Muscle layer of duodenum (tissue), 2 donors: ENCODE measurements around the gene IL13.

ENCODE experiments used
- H3K27ac ChIP-seq: one replicate; pipeline ENCODE4 v1.7.0; 2013; ENCODE audit warnings: mild to moderate bottlenecking, low read length
- H3K27me3 ChIP-seq: one replicate; pipeline ENCODE4 v1.7.0; 2013; ENCODE audit warnings: low read depth, mild to moderate bottlenecking, control low read depth, low read length
- H3K36me3 ChIP-seq, 2 donors: one replicate each; pipeline ENCODE4 v1.7.0; 2013; ENCODE audit warnings: low read length in 2 of 2, control low read depth in 1 of 2, mild to moderate bottlenecking in 1 of 2; ENCODE audit not compliant: insufficient read depth in 2 of 2, control insufficient read depth in 1 of 2
- H3K4me1 ChIP-seq, 2 donors: one replicate each; pipeline ENCODE4 v1.7.0; 2013; ENCODE audit warnings: low read length in 2 of 2, mild to moderate bottlenecking in 2 of 2, control low read depth in 1 of 2, moderate library complexity in 1 of 2; ENCODE audit not compliant: insufficient read depth in 2 of 2, control insufficient read depth in 1 of 2
- H3K4me3 ChIP-seq, 2 donors: one replicate each; pipeline ENCODE4 v1.7.0; 2013; ENCODE audit warnings: low read length in 2 of 2, low read depth in 1 of 2, mild to moderate bottlenecking in 1 of 2
- H3K9me3 ChIP-seq, 2 donors: one replicate each; pipeline ENCODE4 v1.7.0; 2013; ENCODE audit warnings: low read length in 2 of 2, control low read depth in 1 of 2, mild to moderate bottlenecking in 1 of 2; ENCODE audit not compliant: control insufficient read depth in 1 of 2
- donor health status: healthy.

Gene IL13

DNA sequence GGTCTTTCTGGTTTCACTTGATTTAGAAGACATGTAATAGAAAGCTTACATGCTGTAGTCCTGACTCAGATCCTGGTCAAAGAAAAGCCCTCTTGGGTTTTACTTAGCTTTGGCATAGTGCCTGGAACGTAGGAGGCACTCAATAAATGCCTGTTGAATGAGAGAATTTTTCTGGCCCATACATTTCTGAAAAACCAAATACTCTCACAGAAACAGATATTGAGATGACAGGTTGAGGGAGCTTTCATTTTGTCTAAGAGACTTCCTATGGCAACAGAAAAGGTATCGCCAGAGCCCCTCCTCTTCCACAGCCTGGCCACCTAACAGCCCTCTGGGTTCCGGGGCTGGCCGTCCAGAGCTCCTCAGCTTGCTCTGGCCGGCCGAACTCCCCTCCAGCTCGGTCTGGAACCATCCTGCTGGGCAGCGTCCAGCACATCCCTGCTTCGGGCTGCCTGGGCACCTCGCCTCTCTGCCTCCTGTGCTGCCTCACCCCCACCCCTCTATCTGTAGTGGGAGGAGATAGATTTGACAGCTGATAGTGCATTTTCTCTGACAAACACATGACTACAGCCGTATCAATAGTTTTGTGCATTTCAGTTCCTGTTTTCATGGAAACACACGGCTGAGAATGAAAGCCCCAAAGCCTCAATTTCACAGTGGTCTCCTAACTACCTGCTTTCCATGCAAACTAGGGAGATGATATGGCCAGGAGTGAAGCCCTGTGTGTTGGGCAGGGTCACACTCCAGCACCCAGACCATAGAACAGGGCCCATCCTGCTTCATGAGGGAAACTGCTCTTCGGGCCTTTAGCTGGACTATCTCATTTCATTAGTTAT is 16.9 kb downstream of the IL13 start:
- Histone ChIP-seq H3K27me3 (no peaks in the 10 kb centered on the region), H3K36me3 (no peaks in the 10 kb centered on the region), H3K9me3 (no peaks in the 10 kb centered on the region), H3K4me3 (peak overlapping the region in 1 of 2 donors; percentile 3), H3K4me1 (no peaks in the 10 kb centered on the region), H3K27ac (peak overlapping the region; percentile 53)

DNA sequence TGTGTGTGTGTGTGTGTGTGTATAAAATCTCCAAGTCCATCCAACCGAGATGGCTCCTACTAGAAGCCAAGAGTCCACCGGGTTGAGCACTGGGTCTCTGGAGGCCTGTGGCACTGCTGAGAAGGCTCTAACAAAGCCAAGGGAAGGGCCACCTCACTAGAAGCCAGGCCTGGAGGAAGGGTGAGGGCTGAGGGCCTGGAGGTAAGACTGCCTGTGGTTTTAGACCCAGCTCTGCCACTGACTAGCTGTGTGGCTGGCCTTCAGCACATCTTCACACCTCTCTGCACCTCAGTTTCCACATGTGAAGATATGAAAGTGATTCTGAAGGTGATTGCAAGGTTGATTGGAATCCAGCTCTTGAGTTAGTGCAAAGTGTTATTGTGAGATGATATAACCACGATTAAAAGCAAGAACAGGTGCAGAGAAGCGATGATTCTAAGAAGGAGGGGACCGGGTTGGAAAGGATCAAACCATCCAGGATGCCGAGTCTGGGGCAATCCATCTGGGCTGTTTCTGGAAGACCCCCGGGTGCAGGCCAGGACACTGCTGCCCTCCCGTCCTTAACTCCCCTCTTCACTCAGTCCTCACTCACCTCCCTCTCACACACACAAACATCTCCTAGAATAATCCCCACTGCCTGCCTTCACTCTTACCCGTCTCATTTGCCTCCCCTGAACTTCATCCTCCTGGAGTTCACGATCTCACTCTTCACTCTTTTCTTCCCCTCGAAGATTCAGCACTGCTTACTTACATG is 18.1 kb downstream of the IL13 start:
- Histone ChIP-seq H3K36me3 (no peaks in the 10 kb centered on the region), H3K4me3 (no peak overlapping the region), H3K4me1 (no peaks in the 10 kb centered on the region), H3K27ac (no peak overlapping the region), H3K27me3 (no peaks in the 10 kb centered on the region), H3K9me3 (no peaks in the 10 kb centered on the region)

DNA sequence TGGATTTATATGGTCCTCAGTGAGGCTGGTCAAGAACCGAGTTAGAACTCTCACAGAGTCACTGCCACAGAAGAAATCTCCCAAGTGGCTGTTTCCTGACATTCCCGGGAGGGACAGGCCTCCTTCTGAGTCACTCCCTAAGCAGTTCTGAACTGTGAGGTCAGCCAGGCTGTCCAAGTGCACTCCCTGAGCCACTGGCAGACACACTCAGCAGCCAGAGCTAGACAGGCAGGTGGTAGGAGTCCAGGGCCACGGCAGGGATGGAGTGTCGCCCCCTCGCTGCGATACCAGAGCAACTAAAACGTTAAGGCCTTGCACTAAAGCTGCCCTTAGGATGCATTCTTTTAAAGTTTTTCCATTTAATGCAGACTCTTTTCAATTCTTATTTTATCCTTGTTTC is 19.2 kb downstream of the IL13 start:
- no peak overlapping the region for H3K4me3 ChIP-seq
- H3K27me3 ChIP-seq: no peaks in the 10 kb centered on the region
- no peaks in the 10 kb centered on the region for H3K9me3 ChIP-seq
- no peaks in the 10 kb centered on the region for H3K4me1 ChIP-seq
- H3K36me3 ChIP-seq: no peaks in the 10 kb centered on the region
- H3K27ac ChIP-seq: no peak overlapping the region

DNA sequence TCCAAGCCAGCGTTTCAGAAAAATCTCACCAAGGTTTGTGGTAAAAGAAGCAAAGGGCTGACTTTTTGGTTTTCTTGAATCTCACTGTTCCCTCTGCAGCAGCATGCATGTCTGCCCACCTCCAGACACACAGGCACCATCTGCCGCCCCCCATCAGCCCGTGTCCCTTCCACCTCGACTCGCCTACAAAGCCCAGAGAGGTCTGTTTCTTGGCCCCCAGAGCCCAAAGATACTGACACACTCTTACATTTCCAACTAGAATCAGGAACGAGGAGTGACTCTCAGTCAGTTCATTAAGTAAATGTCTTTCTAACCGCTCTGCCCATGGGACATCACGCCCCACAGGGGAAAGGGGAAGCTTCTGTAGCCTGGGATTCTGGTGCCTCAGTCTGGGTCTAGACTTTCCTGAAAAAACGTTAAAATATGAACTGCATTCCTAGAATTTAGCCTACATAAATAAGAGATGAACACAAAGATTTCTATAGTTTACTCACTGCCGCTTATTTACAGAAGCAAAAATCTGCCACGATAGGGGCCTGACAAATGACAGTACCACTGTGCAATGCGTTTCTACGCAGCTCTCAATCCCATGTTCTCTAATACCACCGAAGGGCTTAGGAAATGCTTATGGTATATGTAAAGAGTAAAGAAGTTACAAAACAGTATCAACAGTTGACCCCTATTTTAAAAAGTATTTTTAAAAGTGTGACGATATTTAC is 19.9 kb downstream of the IL13 start:
- Histone ChIP-seq H3K36me3 (no peaks in the 10 kb centered on the region), H3K4me3 (no peak overlapping the region), H3K4me1 (no peaks in the 10 kb centered on the region), H3K27me3 (no peaks in the 10 kb centered on the region), H3K27ac (no peak overlapping the region), H3K9me3 (no peaks in the 10 kb centered on the region)

DNA sequence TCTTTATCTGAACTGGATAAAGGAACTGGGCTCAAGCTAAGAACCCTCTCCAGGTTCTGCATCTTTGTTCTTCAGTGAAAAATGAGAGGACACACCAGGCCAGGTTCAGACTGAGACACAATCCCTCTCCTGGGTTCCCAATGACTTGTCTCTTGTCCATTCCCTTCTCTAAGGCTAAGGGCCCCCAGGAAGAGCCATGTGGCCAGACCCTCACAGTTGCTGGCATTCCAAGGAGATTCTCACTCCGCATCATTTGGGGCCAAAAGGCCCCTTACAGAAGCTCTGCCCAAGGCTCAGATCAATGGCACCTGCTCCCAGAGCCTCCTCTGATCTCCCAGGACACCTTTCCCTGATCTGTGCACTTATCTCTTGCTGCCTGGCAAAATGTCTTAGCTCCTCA is 20.8 kb downstream of the IL13 start:
- Histone ChIP-seq H3K4me1 (no peaks in the 10 kb centered on the region), H3K9me3 (no peaks in the 10 kb centered on the region), H3K36me3 (no peaks in the 10 kb centered on the region), H3K27ac (no peak overlapping the region), H3K4me3 (no peak overlapping the region), H3K27me3 (no peaks in the 10 kb centered on the region)

DNA sequence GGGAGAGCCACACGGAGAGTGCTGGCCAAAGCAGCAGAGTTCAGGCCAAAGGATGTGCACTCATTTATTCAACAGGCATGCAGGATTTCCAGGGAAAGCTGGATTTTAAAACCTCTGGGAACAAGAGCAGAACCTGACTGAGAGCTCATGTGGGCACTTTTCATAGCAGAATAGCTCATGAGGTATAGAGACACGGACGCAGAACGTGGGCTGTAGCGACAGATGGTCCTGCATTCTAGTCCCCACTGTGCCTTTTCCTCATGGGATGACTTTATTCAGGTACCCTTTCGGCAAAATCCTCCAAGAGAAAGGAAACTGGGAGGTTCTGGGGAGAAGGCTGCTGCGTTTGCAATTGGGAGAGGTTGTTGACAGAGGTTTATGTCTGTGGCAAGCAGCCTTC is 21.2 kb downstream of the IL13 start:
- Histone ChIP-seq H3K36me3 (no peaks in the 10 kb centered on the region), H3K4me3 (no peak overlapping the region), H3K27me3 (no peaks in the 10 kb centered on the region), H3K9me3 (no peaks in the 10 kb centered on the region), H3K4me1 (no peaks in the 10 kb centered on the region), H3K27ac (no peak overlapping the region)

DNA sequence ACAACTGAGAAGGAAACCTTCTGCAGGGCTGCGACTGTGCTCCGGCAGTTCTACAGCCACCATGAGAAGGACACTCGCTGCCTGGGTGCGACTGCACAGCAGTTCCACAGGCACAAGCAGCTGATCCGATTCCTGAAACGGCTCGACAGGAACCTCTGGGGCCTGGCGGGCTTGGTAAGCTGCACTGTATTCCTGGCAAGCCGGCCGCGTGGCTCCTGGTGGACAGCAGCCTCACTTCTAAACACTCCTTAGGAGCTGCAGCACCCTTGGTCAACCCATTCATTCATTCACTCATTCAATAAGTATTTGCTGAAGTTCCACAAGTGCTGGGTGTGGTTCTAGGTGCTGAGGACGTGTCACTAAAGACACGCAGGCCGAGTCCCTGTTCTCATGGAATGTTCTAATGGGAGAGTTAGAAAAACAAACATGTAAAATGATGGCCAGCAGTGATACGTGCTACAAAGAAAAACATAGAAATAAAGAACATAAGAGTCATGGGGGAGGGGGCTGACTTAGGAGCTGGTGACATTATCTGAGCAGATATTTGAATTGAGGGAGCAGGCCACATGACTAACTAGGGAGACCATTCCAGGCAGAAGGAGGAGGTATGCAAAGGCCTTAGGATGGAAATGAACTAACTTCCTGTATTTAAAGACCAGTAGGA is 21.9 kb downstream of the IL13 start:
- no peaks in the 10 kb centered on the region for H3K36me3 ChIP-seq
- H3K27ac ChIP-seq: no peak overlapping the region
- no peaks in the 10 kb centered on the region for H3K4me1 ChIP-seq
- H3K4me3 ChIP-seq: no peak overlapping the region
- no peaks in the 10 kb centered on the region for H3K9me3 ChIP-seq
- H3K27me3 ChIP-seq: no peaks in the 10 kb centered on the region

DNA sequence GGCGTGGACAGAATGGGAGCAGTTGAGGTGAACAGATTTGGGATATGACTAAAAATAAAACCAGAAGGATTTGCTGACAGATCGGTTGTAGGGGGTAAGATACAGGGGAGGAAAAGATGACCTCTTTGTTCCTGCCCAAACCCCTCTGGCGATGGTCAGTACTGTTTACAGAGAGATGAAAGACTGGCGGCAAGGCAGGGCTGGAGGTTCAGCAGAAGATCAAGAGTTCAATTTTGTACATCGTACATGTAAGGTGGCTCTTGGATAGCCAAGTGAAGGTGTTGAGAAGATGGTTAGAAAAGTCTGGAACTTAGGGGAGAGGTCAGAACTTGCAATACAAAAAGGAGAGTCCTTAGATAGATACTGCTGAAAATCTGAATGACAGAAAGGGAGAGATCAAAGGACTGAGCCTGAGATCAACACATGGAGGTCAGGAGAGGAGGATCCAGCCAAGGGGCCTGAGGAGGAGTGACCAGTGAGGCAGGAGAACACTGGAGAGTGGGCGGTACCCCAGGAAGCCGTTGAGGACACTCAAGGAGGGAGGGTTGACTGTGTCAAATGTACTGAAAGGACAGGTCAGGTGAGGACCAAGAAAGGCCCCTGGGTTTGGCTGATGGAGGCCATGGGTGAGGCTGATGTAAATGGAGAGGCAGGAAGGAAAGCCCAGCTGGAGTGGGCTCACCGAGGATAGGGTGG is 23.0 kb downstream of the IL13 start:
- Histone ChIP-seq H3K9me3 (no peaks in the 10 kb centered on the region), H3K27me3 (no peaks in the 10 kb centered on the region), H3K36me3 (no peaks in the 10 kb centered on the region), H3K4me3 (no peak overlapping the region), H3K27ac (no peak overlapping the region), H3K4me1 (no peaks in the 10 kb centered on the region)

DNA sequence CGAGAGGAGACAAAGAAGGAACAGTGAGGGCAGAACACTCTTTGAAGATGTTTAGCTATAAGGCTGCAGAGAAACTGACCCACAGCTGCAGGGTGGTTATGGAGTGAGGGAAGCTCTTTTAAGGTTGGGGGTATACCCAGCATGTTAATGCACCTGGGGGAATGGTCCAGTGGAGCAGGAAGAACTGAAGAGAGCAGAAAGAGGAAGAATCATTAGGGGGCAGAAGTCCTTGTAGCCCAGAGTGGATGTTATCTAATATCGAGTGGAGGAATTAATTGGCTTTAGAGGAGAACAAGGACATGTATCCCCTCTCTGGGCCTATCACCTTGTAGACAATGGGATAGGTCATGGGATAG is 23.5 kb downstream of the IL13 start:
- no peaks in the 10 kb centered on the region for H3K4me1 ChIP-seq
- no peaks in the 10 kb centered on the region for H3K36me3 ChIP-seq
- no peaks in the 10 kb centered on the region for H3K27me3 ChIP-seq
- no peak overlapping the region for H3K4me3 ChIP-seq
- H3K9me3 ChIP-seq: no peaks in the 10 kb centered on the region
- no peak overlapping the region for H3K27ac ChIP-seq

DNA sequence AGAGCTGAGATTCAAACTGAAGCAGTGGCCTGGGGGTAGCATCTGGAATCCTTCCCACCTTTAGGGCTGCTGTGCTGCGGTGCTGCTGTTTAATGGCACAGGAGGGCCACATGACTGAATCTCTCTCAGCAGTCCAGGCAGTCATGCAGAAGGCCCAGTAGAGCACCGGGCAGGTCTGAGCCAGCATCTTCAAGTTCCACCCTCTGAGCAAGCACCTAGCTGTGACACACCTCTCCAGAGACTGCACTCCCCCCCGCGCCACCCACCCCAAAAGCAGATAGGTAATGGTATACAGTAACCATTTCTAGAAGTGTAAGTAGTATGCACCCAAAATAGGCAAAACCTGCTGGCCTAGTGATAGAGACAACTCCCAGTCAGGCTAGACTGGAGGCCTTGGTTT is 24.0 kb downstream of the IL13 start:
- Histone ChIP-seq H3K4me3 (no peak overlapping the region), H3K9me3 (no peaks in the 10 kb centered on the region), H3K36me3 (no peaks in the 10 kb centered on the region), H3K4me1 (no peaks in the 10 kb centered on the region), H3K27ac (no peak overlapping the region), H3K27me3 (no peaks in the 10 kb centered on the region)
